GM21526 (cell line): Measurements from ENCODE around the gene HOMER3.
A peak's percentile ranks its signal among the peaks of the same experiment; 100 is the strongest.
"Not testable (repeated sequence)": the region's sequence is repeated elsewhere in the genome, so short reads cannot be mapped to it uniquely, and the experiment has no call there.

ENCODE experiments used
- ATAC-seq: cut with Tn5 transposase; IDR thresholded peaks from one replicate; pipeline ENCODE4 v1.9.1; 2021; ENCODE audit warnings: moderate library complexity; ENCODE audit not compliant: unreplicated experiment, low FRiP score

Gene HOMER3

GRCh38 chr19:18928018-18928805, 12.8 kb downstream of the HOMER3 start:
- no peak for ATAC-seq

- no peak for ATAC-seq
Measured at GRCh38 chr19:18924684-18925213, 16.3 kb downstream of the HOMER3 start.

DNA sequence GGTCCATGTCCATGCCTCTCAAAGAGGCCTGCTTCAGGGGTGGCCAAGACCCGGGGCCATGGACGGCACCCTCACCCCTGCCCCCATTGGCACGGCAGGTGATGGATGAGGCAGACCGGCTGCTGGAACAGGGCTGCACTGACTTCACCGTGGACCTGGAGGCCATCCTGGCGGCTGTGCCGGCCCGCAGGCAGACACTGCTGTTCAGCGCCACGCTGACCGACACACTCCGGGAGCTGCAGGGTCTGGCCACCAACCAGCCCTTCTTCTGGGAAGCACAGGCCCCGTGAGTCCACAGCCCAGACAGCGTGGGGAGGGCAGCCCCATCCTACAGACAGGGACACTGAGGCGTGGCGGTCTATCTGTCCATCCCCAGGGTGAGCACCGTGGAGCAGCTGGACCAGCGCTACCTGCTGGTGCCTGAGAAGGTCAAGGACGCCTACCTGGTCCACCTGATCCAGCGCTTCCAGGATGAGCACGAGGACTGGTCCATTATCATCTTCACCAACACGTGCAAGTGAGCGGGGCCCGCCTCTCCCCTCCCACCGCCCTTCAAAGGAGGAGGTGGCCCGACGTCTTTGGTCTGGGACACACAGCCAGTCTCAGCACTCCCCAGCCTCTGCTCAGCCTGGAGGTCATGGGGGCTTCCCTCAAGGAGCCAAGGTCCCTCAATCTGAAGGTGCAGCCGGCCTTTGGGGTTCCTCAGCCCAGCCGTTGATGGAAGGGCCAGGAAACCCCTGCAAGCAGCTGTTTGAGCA, 18.6 kb downstream of the HOMER3 start:
- no peak for ATAC-seq

- ATAC-seq: no peak
Measured at GRCh38 chr19:18921593-18921992, 19.4 kb downstream of the HOMER3 start.

DNA sequence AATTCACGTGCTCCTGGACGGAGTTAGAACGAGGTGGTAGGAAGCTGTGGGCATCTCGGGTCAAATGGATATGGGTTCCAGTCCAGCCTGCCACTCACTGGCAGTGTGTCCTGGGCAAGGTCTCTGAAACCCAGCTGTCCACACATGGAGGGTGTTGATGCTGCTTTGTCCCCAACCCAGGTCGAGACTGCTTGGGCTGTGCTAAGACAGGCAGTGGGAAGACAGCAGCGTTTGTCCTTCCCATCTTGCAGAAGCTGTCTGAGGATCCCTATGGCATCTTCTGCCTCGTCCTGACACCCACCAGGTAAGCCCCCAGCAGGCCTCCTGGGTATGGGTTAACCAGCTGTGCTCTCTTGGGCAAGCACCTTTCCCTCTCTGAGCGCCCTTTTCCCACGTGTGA, 20.6 kb downstream of the HOMER3 start:
- ATAC-seq: no peak

- ATAC-seq: no peak
Measured at GRCh38 chr19:18919900-18920214, 21.2 kb downstream of the HOMER3 start.

DNA sequence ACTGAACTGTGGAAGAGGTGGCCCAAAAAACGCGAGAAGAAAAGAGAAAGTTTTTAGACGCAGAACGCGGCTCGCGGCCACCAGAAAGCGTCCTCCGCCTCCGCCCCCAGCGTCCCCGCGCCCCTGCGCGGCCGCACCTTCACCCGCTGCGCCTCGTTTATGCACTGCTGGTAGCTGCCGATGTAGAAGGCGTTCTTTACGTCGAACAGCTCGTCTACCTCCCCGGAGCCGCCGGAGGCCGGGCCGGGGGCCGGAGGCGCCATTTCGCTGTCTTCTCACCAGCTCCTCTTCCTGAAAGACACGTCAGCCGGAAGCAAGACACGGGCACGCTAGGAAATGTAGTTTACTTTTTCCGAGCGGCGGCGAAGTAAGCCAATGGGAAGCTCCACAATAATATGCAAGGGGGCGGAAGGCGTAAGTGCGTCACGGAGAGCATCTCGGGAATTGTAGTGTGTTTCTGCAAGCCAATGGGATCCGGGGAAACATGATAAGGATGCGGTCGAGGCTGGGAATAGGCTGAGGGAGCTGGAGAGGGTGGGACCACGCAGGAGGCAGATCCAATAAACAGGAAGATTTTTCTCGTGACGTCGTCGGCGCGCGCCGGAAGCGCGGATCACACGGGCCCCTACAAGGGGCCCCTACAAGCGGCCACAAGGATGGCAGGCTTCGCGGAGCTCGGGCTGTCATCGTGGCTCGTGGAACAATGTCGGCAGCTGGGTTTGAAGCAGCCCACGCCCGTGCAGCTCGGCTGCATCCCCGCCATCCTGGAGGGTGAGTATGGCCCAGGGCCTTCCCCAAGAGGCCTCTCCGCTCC, 21.7 kb downstream of the HOMER3 start, which contains the start of the genes COPE and DDX49:
COPE (minus strand) TSS at position 302 of the 814 bp plus-strand sequence; CDS start at position 263, 39 bp downstream.
DDX49 (plus strand) TSS at position 630 of the 814 bp plus-strand sequence; CDS start at position 657, 27 bp downstream.
- peak; percentile 84 for ATAC-seq

DNA sequence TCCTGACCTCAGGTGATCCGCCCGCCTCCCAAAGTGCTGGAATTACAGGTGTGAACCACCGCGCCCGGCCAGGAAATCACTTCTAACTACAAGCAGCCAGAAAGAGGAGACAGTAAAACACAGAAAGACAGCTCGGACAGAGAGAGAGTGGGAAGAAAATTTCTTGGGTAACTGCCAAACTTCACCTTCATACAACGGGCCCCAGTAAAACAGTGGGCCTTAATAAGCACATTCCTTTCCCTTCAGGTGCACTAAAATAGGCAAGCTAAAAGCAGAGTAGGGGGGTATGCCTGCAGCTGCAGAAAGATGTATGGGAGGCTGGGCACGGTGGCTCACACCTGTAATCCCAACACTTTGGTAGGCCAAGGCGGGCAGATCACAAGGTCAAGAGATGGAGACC, 23.4 kb downstream of the HOMER3 start:
- ATAC-seq: not testable (repeated sequence)

DNA sequence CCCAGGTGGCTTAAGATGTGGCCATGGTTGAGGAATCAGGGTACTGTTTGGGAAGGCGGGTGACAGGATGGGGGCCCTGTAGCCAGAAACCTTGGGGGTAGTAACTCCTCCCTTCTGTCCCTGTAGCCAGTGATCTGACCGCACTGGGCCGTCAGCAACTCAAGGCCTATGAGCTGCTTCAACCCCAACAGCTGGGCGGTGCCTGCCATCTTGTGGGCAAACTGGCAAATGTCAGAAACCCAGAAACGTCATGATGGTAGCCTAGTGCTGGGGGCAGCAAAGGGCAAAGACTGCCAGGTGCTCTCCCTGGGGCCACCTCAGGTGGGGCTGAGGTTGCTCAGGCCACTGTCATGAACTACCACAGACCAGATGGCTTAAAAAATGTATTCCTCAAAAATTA, 25.4 kb downstream of the HOMER3 start:
- no peak for ATAC-seq

GRCh38 chr19:18913466-18913865, 27.6 kb downstream of the HOMER3 start:
- no peak for ATAC-seq

DNA sequence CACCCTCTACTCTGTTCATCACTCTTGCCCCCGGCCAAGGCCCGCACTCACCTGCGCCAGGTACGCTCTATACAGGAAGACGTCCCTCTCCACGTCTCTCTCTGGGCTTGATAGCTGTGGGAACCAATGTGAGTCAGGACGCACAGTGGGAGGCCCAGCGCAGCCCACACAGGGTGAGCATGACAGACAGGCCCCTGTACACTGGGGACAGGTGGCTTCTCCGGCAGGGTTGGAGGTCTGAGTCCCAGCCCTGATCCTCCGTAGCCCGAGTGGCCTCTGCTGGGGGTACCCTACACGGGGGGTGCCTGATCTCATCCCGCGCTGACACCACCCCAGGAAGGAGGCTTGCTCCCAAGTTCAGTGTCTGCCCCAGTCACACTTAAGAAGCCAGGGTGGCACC, 28.1 kb downstream of the HOMER3 start:
- ATAC-seq: no peak

GRCh38 chr19:18910801-18911436, 30.1 kb downstream of the HOMER3 start:
- no peak for ATAC-seq

- no peak for ATAC-seq
Measured at GRCh38 chr19:18910010-18910409, 31.0 kb downstream of the HOMER3 start.

- ATAC-seq: no peak
Measured at GRCh38 chr19:18908917-18909619, 31.9 kb downstream of the HOMER3 start.

GRCh38 chr19:18906605-18907519, 34.2 kb downstream of the HOMER3 start:
- ATAC-seq: no peak

DNA sequence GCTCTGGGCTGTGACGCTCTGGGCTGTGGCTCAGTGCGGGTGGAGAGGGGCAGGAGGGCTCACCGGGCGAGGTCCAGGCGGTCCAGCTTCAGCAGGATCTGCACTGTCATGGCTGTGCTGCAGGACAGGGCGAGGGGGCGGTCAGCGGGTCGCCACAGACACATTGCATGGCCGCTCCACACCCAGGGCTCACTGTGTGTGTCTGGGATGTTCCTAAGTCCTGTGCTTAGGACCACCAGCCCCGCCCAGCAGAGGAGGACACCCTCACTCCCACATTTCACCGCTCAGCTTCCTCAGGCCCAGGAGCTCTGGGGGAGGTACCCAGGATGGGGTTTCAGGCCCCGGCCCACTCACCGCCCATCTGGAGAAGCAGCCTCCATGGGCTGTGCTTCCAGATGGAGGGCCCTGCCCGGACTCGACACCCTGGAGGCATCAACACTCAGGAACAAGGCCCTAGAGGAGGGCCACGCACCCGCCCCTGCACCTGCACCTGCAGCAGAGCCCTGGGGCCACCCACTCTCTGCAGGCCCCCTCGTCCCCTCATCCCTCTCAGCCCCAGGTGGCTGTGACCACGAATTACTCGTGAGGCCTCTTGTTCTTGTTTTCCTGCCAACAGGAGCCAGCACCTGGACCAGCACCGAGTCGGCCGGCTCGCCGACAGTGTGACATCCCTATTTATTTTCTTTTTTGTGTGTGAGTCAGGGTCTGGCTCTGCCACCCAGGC, 35.3 kb downstream of the HOMER3 start:
- ATAC-seq: no peak

DNA sequence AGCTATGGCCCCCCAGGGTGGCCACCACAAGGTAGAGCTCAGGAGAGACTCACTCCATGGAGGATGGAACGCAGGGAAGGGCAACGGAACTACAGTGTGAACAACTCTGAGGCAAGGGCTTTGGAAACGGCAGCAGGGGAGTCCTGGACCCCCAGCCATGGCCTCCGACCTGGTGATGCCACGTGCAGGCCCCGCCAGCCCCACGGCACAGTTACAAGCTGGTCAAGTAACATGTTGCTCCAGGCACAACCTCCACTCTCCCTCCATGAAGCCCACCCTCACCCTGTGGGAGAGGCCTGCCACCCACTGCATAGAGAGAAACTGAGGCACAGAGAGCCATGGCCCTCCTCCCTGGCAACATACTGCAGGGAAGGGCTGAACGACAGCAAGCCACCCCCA, 36.0 kb downstream of the HOMER3 start:
- no peak for ATAC-seq
